ENCODE measurements around the gene CORO2A. TPM values are rescaled to one million over a fixed set of nuclear protein-coding genes. Genes with fewer than 3 reads are reported as not detected.

CORO2A gene
- total and polyA plus RNA-seq, 2 of the 13 experiments (the other 11 are each of a cell fraction or from before 2014, with no cell fraction given): 14.4 to 15.3 TPM

- TF ChIP-seq, protein P1, sequence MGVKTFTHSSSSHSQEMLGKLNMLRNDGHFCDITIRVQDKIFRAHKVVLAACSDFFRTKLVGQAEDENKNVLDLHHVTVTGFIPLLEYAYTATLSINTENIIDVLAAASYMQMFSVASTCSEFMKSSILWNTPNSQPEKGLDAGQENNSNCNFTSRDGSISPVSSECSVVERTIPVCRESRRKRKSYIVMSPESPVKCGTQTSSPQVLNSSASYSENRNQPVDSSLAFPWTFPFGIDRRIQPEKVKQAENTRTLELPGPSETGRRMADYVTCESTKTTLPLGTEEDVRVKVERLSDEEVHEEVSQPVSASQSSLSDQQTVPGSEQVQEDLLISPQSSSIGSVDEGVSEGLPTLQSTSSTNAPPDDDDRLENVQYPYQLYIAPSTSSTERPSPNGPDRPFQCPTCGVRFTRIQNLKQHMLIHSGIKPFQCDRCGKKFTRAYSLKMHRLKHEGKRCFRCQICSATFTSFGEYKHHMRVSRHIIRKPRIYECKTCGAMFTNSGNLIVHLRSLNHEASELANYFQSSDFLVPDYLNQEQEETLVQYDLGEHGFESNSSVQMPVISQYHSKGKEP (CRISPR knock-in tag; IDR thresholded peaks at IDR 0.05): no peak
- TF ChIP-seq DR1 (CRISPR knock-in tag; IDR thresholded peaks at IDR 0.05): no peak
- peak; percentile 52; the same call in 1 of the 2 replicates for TF ChIP-seq ERF (CRISPR knock-in tag; IDR thresholded peaks at IDR 0.05)
- TF ChIP-seq FOXO1 (CRISPR knock-in tag; IDR thresholded peaks at IDR 0.05): peak; percentile 28; the same call in 1 of the 2 replicates
- TF ChIP-seq ZMYM3 (CRISPR knock-in tag; IDR thresholded peaks at IDR 0.05): peak; percentile 91; the same call in 1 of the 2 replicates
- peak; percentile 76 for TF ChIP-seq POGZ (CRISPR knock-in tag; IDR thresholded peaks at IDR 0.05)
- TF ChIP-seq ESRRA (CRISPR knock-in tag; IDR thresholded peaks at IDR 0.05; ENCODE audit: low read depth): no peak
- TF ChIP-seq ZNF660 (CRISPR knock-in tag; IDR thresholded peaks at IDR 0.05; ENCODE audit: borderline replicate concordance, low read depth): no peak
- TF ChIP-seq SETDB1 (CRISPR knock-in tag; IDR thresholded peaks at IDR 0.05; ENCODE audit: borderline replicate concordance): no peak
- TF ChIP-seq PAWR (CRISPR knock-in tag; IDR thresholded peaks at IDR 0.05; ENCODE audit: borderline replicate concordance): no peak
- TF ChIP-seq, protein P2, sequence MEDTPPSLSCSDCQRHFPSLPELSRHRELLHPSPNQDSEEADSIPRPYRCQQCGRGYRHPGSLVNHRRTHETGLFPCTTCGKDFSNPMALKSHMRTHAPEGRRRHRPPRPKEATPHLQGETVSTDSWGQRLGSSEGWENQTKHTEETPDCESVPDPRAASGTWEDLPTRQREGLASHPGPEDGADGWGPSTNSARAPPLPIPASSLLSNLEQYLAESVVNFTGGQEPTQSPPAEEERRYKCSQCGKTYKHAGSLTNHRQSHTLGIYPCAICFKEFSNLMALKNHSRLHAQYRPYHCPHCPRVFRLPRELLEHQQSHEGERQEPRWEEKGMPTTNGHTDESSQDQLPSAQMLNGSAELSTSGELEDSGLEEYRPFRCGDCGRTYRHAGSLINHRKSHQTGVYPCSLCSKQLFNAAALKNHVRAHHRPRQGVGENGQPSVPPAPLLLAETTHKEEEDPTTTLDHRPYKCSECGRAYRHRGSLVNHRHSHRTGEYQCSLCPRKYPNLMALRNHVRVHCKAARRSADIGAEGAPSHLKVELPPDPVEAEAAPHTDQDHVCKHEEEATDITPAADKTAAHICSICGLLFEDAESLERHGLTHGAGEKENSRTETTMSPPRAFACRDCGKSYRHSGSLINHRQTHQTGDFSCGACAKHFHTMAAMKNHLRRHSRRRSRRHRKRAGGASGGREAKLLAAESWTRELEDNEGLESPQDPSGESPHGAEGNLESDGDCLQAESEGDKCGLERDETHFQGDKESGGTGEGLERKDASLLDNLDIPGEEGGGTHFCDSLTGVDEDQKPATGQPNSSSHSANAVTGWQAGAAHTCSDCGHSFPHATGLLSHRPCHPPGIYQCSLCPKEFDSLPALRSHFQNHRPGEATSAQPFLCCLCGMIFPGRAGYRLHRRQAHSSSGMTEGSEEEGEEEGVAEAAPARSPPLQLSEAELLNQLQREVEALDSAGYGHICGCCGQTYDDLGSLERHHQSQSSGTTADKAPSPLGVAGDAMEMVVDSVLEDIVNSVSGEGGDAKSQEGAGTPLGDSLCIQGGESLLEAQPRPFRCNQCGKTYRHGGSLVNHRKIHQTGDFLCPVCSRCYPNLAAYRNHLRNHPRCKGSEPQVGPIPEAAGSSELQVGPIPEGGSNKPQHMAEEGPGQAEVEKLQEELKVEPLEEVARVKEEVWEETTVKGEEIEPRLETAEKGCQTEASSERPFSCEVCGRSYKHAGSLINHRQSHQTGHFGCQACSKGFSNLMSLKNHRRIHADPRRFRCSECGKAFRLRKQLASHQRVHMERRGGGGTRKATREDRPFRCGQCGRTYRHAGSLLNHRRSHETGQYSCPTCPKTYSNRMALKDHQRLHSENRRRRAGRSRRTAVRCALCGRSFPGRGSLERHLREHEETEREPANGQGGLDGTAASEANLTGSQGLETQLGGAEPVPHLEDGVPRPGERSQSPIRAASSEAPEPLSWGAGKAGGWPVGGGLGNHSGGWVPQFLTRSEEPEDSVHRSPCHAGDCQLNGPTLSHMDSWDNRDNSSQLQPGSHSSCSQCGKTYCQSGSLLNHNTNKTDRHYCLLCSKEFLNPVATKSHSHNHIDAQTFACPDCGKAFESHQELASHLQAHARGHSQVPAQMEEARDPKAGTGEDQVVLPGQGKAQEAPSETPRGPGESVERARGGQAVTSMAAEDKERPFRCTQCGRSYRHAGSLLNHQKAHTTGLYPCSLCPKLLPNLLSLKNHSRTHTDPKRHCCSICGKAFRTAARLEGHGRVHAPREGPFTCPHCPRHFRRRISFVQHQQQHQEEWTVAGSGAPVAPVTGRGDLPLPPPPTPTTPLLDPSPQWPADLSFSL (CRISPR knock-in tag; IDR thresholded peaks at IDR 0.05): no peak
- no peak for TF ChIP-seq ZNF616 (CRISPR knock-in tag; IDR thresholded peaks at IDR 0.05; ENCODE audit: low read depth)
- no peak for TF ChIP-seq ZNF790 (CRISPR knock-in tag; IDR thresholded peaks at IDR 0.05; ENCODE audit: borderline replicate concordance)
- TF ChIP-seq CBFB (CRISPR knock-in tag; IDR thresholded peaks at IDR 0.05): peak; percentile 57; the same call in 1 of the 2 replicates
- TF ChIP-seq ZNF253 (CRISPR knock-in tag; IDR thresholded peaks at IDR 0.05; ENCODE audit: borderline replicate concordance): no peak
- peak; percentile 48 for TF ChIP-seq SKI (IDR thresholded peaks at IDR 0.05; ENCODE audit: partially characterized antibody)
- peak; percentile 18; the same call in 1 of the 2 replicates for TF ChIP-seq SOX13 (IDR thresholded peaks at IDR 0.05)
- peak in 1 of 2 experiments; percentile 89; a peak in 2 of 4 replicates for TF ChIP-seq SOX13 (CRISPR knock-in tag; conservative IDR thresholded peaks at IDR 0.05 in 1 of 2, IDR thresholded peaks at IDR 0.05 in 1 of 2)
- TF ChIP-seq CCAR2 (optimal IDR thresholded peaks at IDR 0.05; ENCODE audit: low read depth, low read length): no peak
- TF ChIP-seq, protein P3, sequence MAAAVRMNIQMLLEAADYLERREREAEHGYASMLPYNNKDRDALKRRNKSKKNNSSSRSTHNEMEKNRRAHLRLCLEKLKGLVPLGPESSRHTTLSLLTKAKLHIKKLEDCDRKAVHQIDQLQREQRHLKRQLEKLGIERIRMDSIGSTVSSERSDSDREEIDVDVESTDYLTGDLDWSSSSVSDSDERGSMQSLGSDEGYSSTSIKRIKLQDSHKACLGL (CRISPR knock-in tag; IDR thresholded peaks at IDR 0.05): no peak
- TF ChIP-seq MIER2 (CRISPR knock-in tag; IDR thresholded peaks at IDR 0.05): peak; percentile 52; the same call in 1 of the 2 replicates
Measured at GRCh38 chr9:98146101-98146991, 46.1 kb downstream of the CORO2A start (continued).

All from HepG2 (cell line).